ENCODE results near the gene KNDC1.

- TF ChIP-seq CTCF (IDR thresholded peaks at IDR 0.05; ENCODE audit: extremely low read depth in 1 of 2, insufficient read depth in 1 of 2, low read depth in 1 of 2, low read length in 2 of 2) = no peak
- no peak for TF ChIP-seq EZH2 (IDR thresholded peaks at IDR 0.05; ENCODE audit: borderline replicate concordance, low read depth, low read length, severe bottlenecking)
- TF ChIP-seq POLR2AphosphoS5 (IDR thresholded peaks at IDR 0.05; ENCODE audit: insufficient read depth, low read depth, low read length) = no peak
- TF ChIP-seq FOS (IDR thresholded peaks at IDR 0.05; ENCODE audit: borderline replicate concordance, insufficient read depth, low read length) = no peak
- TF ChIP-seq POLR2A (IDR thresholded peaks at IDR 0.05; ENCODE audit: low read depth, low read length) = no peak
- TF ChIP-seq GATA2 (IDR thresholded peaks at IDR 0.05; ENCODE audit: insufficient read depth, insufficient read length, low read depth, low read length) = no peak
- TF ChIP-seq MAX (IDR thresholded peaks at IDR 0.05; ENCODE audit: insufficient read depth, insufficient read length) = no peak
- no peak for TF ChIP-seq JUN (IDR thresholded peaks at IDR 0.05; ENCODE audit: borderline replicate concordance, insufficient read depth, insufficient read length, low read depth)
- TF ChIP-seq MYC (IDR thresholded peaks at IDR 0.05; ENCODE audit: low read depth, low read length) = no peak
Observed at GRCh38 chr10:133131053-133131452, 29.0 kb upstream of the KNDC1 start.
